IMR-90 (cell line): Measurements from ENCODE around the gene SEMA3C. TPM values are rescaled to one million over a fixed set of nuclear protein-coding genes. Genes with fewer than 3 reads are reported as not detected.

Experiments
- ATAC-seq: fragments of 200-7000 bp; cut with Tn5 transposase; 2 replicates; pipeline ENCODE4 v1.9.1; 2020; ENCODE audit warnings: low read depth, mild to moderate bottlenecking, moderate library complexity
- BruUV-seq: library from RNA; stranded (reverse); fragments of 400-500 nt; replicated peaks from 2 replicates; lab custom pipeline; 2021; lab: Mats Ljungman, UMichigan
- CTCF ChIA-PET: fragments of 300-600 bp; formaldehyde crosslinking; extraction: SDS; loops from one replicate; lab custom pipeline; 2021; ENCODE audit warnings: antibody characterized with exemption; lab: Yijun Ruan, JAX
- POLR2A ChIA-PET: fragments of 300-600 bp; sonication (Branson Sonifier 250); formaldehyde crosslinking; loops from one replicate; lab custom pipeline; 2022; ENCODE audit warnings: antibody characterized with exemption; ENCODE audit not compliant: unreplicated experiment; lab: Charles Lee
- DNase-seq: peaks from one replicate; pipeline ENCODE4 v3.0.0; 2013
- H2AFZ ChIP-seq: replicated peaks from 2 replicates; pipeline ENCODE3; 2013; ENCODE audit warnings: low read length, mild to moderate bottlenecking; ENCODE audit not compliant: poor library complexity
- H2AK5ac ChIP-seq: 2 replicates; pipeline ENCODE4 v1.6.1; 2013; ENCODE audit warnings: low read depth, low read length, inconsistent platforms
- H2AK9ac ChIP-seq: replicated peaks from 2 replicates; pipeline ENCODE3; 2013; ENCODE audit warnings: mild to moderate bottlenecking, low read depth, low read length, moderate library complexity; ENCODE audit not compliant: poor library complexity
- H2BK120ac ChIP-seq: 2 replicates; pipeline ENCODE4 v1.6.1; 2013; ENCODE audit warnings: low read depth, low read length, inconsistent platforms
- H2BK15ac ChIP-seq: 3 replicates; pipeline ENCODE4 v1.6.1; 2013; ENCODE audit warnings: low read depth, low read length, inconsistent platforms
- H2BK20ac ChIP-seq: 2 replicates; pipeline ENCODE4 v1.6.1; 2013; ENCODE audit warnings: low read depth, mild to moderate bottlenecking, inconsistent platforms, low read length, moderate library complexity
- H2BK5ac ChIP-seq: 2 replicates; pipeline ENCODE4 v1.6.1; 2013; ENCODE audit warnings: mild to moderate bottlenecking, low read depth, low read length, inconsistent platforms; ENCODE audit not compliant: poor library complexity, severe bottlenecking
- H3K14ac ChIP-seq: replicated peaks from 2 replicates; pipeline ENCODE4 v1.6.1; 2013; ENCODE audit warnings: low read depth, low read length, inconsistent platforms
- H3K18ac ChIP-seq: 2 replicates; pipeline ENCODE4 v1.6.1; 2013; ENCODE audit warnings: low read depth, low read length, control low read depth
- H3K23ac ChIP-seq: 2 replicates; pipeline ENCODE4 v1.6.1; 2013; ENCODE audit warnings: low read depth, low read length, inconsistent platforms
- H3K27ac ChIP-seq: 2 replicates; pipeline ENCODE4 v1.5.1; 2013; ENCODE audit warnings: mild to moderate bottlenecking, control low read depth, low read length; ENCODE audit not compliant: insufficient read depth
- H3K27me3 ChIP-seq: 2 replicates; pipeline ENCODE4 v1.6.1; 2013; ENCODE audit warnings: low read length; ENCODE audit not compliant: control insufficient read depth, insufficient read depth
- H3K36me3 ChIP-seq: 2 replicates; pipeline ENCODE4 v1.6.1; 2013; ENCODE audit warnings: low read length, mixed read lengths; ENCODE audit not compliant: control insufficient read depth, insufficient read depth
- H3K4ac ChIP-seq: 2 replicates; pipeline ENCODE4 v1.6.1; 2013; ENCODE audit warnings: low read depth, low read length, inconsistent platforms
- H3K4me1 ChIP-seq: 2 replicates; pipeline ENCODE4 v1.6.1; 2013; ENCODE audit warnings: low read length, mixed read lengths; ENCODE audit not compliant: control insufficient read depth, insufficient read depth
- H3K4me2 ChIP-seq: 2 replicates; pipeline ENCODE4 v1.6.1; 2013; ENCODE audit warnings: low read depth, mild to moderate bottlenecking, control low read depth, low read length, moderate library complexity
- H3K4me3 ChIP-seq: 2 replicates; pipeline ENCODE4 v1.5.1; 2013; ENCODE audit warnings: low read depth, mild to moderate bottlenecking, control low read depth, low read length, moderate library complexity; ENCODE audit not compliant: insufficient read depth
- H3K56ac ChIP-seq: 2 replicates; pipeline ENCODE4 v1.6.1; 2013; ENCODE audit warnings: low read length, inconsistent platforms; ENCODE audit not compliant: insufficient read depth; ENCODE audit errors: extremely low read depth
- H3K79me1 ChIP-seq, 2 experiments: 2 replicates each; pipeline ENCODE4 v1.6.1; 2013; ENCODE audit warnings: low read length in 2 of 2, inconsistent platforms in 1 of 2, low read depth in 1 of 2
- H3K9ac ChIP-seq: 2 replicates; pipeline ENCODE4 v1.6.1; 2013; ENCODE audit warnings: low read depth, low read length, control low read depth
- H3K9me1 ChIP-seq: 2 replicates; pipeline ENCODE4 v1.6.1; 2013; ENCODE audit warnings: low read length, inconsistent platforms; ENCODE audit not compliant: insufficient read depth
- H3K9me3 ChIP-seq: 2 replicates; pipeline ENCODE4 v1.6.1; 2013; ENCODE audit warnings: low read length; ENCODE audit not compliant: control insufficient read depth, insufficient read depth
- H4K20me1 ChIP-seq: 2 replicates; pipeline ENCODE4 v1.6.1; 2013; ENCODE audit warnings: low read length, inconsistent platforms; ENCODE audit not compliant: insufficient read depth
- H4K5ac ChIP-seq: 2 replicates; pipeline ENCODE4 v1.6.1; 2013; ENCODE audit warnings: mild to moderate bottlenecking, low read depth, low read length, control low read depth
- H4K8ac ChIP-seq, 2 experiments: 2 replicates each; pipeline ENCODE4 v1.6.1; 2013; ENCODE audit warnings: low read depth in 2 of 2, low read length in 2 of 2, control low read depth in 1 of 2, inconsistent platforms in 1 of 2
- H4K91ac ChIP-seq: 2 replicates; pipeline ENCODE4 v1.6.1; 2013; ENCODE audit warnings: low read depth, low read length, inconsistent platforms; ENCODE audit not compliant: insufficient read depth
- MXI1 ChIP-seq: IDR thresholded peaks from 2 replicates; pipeline ENCODE4 v1.6.1; 2012; ENCODE audit warnings: low read depth, mild to moderate bottlenecking, low read length, moderate library complexity, borderline replicate concordance
- WGBS, 2 experiments: methylation state at CpG; one replicate each; pipeline versions ENCODE4 v1.1.5 to v1.1.7; 2013; ENCODE audit warnings: missing lambda C conversion rate in 2 of 2; ENCODE audit not compliant: insufficient read length in 1 of 2; ENCODE audit errors: extremely low coverage in 2 of 2; 5-methylcytosine and 5-hydroxymethylcytosine counted together
- dilution Hi-C: fragments of 300-500 bp; cut with HindIII; formaldehyde crosslinking; loops from one replicate; pipeline ENCODE4 v1.14.3; 2018; ENCODE audit warnings: low sequenced_read_pairs; ENCODE audit not compliant: unreplicated experiment
- in situ Hi-C: fragments of 300-500 bp; cut with MboI; formaldehyde crosslinking; loops from 3 replicates; pipeline ENCODE4 v1.14.3; 2019; ENCODE audit warnings: low sequenced_read_pairs, inconsistent platforms, mixed read lengths
- intact Hi-C: fragments of 100-400 bp; cut with micrococcal nuclease; formaldehyde crosslinking; loops from 2 replicates; pipeline ENCODE4 v1.10.0; 2022
- polyA plus RNA-seq, 3 experiments: library from polyadenylated mRNA; depleted of rRNA; stranded (reverse); fragments of >200 nt; gene quantifications; 2 replicates each; pipeline ENCODE4 v1.2.3, GENCODE V29; 2012; ENCODE audit warnings: low replicate concordance in 1 of 3
- total RNA-seq: library from RNA; depleted of rRNA; stranded (reverse); fragments of >200 nt; gene quantifications from 2 replicates; pipeline ENCODE4 v1.2.3, GENCODE V29; 2012

SEMA3C gene
- total and polyA plus RNA-seq, 2 of the 4 experiments (the other 2 are of a cell fraction), result 21.2 to 97.1 TPM

DNA sequence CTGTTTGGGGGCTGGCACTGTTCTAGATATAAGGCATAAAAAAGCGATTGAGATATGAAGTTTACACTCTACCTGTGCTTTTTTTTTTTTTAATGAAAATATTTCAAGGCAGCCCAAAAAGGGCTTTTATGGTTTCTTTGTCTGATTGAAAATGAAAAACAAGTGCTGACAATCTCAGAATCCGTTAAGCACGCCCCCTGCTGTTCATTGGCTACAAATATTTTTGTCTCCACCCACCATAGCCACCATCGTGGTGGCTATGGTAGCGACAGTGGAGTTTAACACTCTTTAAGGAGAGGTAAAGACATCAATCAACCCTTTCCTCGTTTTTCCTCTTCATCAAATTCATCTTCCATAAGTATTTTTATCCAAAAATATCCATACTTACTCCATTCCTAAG, 186.2 kb downstream of the SEMA3C start:
- 100% methylated on average over 1 of the region's 6 CpGs; no CpG with 5 or more reads in 1 of the 2 experiments for WGBS, 2 experiments
- Histone ChIP-seq H2BK120ac (no peak overlapping the region), H4K20me1 (no peaks in the 10 kb centered on the region), H2AK5ac (no peak overlapping the region), H3K9ac (no peak overlapping the region), H3K23ac (no peak overlapping the region), H3K4ac (no peak overlapping the region), H3K27me3 (no peaks in the 10 kb centered on the region), H3K9me3 (no peaks in the 10 kb centered on the region), H2AK9ac (no peak overlapping the region), H4K5ac (no peak overlapping the region), H3K56ac (no peak overlapping the region), H4K91ac (no peak overlapping the region), H3K4me1 (peaks cover 7% of the 10 kb centered on the region), H3K9me1 (no peaks in the 10 kb centered on the region), H2BK15ac (no peak overlapping the region), H3K14ac (no peak overlapping the region), H2BK20ac (no peak overlapping the region), H3K27ac (no peak overlapping the region), H3K79me1 (no peaks in the 10 kb centered on the region), H2AFZ (no peak overlapping the region), H2BK5ac (no peak overlapping the region), H3K4me3 (no peak overlapping the region), H3K36me3 (no peaks in the 10 kb centered on the region), H3K4me2 (no peak overlapping the region), H3K18ac (no peak overlapping the region), H4K8ac (no peak overlapping the region)
- DNase-seq, result no peak
- intact Hi-C loops, result no loop called here
- ChIA-PET POLR2A (no interaction called here), CTCF (no interaction called here)
- dilution Hi-C loops, result no loop called here
- in situ Hi-C loops, result no loop called here
- no peak for ATAC-seq
- TF ChIP-seq MXI1, result no peak
- BruUV-seq, result no TSS peak
